Measurements from ENCODE around the gene PCDH18.
A peak's percentile ranks its signal among the peaks of the same experiment; 100 is the strongest.

The PCDH18 gene, protein sequence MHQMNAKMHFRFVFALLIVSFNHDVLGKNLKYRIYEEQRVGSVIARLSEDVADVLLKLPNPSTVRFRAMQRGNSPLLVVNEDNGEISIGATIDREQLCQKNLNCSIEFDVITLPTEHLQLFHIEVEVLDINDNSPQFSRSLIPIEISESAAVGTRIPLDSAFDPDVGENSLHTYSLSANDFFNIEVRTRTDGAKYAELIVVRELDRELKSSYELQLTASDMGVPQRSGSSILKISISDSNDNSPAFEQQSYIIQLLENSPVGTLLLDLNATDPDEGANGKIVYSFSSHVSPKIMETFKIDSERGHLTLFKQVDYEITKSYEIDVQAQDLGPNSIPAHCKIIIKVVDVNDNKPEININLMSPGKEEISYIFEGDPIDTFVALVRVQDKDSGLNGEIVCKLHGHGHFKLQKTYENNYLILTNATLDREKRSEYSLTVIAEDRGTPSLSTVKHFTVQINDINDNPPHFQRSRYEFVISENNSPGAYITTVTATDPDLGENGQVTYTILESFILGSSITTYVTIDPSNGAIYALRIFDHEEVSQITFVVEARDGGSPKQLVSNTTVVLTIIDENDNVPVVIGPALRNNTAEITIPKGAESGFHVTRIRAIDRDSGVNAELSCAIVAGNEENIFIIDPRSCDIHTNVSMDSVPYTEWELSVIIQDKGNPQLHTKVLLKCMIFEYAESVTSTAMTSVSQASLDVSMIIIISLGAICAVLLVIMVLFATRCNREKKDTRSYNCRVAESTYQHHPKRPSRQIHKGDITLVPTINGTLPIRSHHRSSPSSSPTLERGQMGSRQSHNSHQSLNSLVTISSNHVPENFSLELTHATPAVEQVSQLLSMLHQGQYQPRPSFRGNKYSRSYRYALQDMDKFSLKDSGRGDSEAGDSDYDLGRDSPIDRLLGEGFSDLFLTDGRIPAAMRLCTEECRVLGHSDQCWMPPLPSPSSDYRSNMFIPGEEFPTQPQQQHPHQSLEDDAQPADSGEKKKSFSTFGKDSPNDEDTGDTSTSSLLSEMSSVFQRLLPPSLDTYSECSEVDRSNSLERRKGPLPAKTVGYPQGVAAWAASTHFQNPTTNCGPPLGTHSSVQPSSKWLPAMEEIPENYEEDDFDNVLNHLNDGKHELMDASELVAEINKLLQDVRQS

DNA sequence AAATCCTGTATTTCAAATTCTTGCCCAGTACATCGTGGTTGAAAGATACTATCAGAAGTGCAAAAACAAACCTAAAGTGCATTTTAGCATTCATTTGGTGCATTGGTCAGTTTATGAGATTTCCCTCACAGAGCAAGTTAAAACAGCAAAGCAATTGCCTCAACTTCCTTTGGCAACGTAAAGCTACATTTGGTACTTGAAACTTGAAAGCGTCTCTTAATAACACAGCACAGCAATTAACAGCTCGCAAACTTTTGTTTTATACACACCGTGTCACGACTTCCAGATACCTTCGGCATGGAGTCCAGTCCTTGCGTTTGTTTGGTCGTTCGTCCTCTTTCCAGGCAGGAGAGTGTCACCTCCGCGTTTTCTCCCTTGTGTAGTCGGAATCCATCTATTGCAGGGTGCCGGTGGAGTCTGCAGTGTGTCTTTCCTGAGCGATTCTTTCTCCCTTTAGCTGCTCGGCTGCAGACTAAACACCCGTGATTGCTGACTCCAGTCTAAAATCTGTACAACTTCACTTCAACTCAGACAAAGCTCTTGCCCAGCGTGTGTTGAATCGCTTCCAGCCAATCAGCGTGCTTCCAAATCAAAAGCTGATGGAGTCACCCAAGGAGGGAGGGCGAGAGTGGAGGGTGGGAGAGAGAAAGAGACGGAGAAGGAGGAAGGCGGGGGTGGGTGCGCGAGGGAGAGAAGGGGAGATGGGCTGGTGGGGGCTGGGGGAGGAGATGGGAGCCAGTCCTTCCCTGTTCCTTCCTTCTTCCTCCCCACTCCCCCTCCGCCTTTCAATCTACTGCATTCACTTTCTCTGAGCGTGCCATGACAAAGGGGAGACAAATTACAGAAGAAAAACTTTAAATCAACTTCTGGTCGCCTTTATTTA, at the start of gene PCDH18:
Gene PCDH18, minus strand, starts transcription at position 509 of the 883 bp plus-strand sequence. Its CDS starts 406 bp downstream, at position 103.
- no peak for TF ChIP-seq CTCF (IDR thresholded peaks at IDR 0.05; ENCODE audit: low read depth, low read length)
- peak within 1 kb of the TSS; percentile 60 for H3K4me3 ChIP-seq (ENCODE audit: low read depth, low read length)
- DNase-seq (ENCODE audit: low read depth, low spot score): peak; percentile 97
- in situ Hi-C loops (cut with HindIII; ENCODE audit: low sequenced_read_pairs): no loop called here

- TF ChIP-seq CTCF (IDR thresholded peaks at IDR 0.05; ENCODE audit: low read depth, low read length): no peak
- no peak for DNase-seq (ENCODE audit: low read depth, low spot score)
- in situ Hi-C loops (cut with HindIII; ENCODE audit: low sequenced_read_pairs): no loop called here
- H3K4me3 ChIP-seq (ENCODE audit: low read depth, low read length): no peak overlapping the region
These were observed 44.2 kb upstream of the PCDH18 start for GRCh38 chr4:137576446-137576845.

DNA sequence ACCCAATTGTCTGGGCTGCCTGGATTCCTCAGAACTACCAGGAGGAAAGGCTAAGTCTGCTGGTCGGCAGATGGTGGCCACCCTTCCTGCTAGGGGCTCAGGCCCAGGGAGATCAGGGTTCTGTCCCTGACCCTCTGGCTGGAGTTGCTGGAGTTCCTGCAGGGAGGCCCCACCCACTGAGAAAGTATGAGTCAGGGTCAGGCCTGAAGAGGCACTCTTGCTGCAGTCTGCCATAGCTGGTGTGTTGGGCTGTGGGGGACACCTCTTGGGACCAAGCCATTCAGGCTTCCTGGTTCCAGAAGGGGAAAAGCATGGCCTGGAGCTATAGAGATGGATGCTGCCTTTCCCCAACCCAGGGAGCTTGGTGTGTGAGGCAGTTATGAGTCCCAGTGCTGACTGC, 40.4 kb upstream of the PCDH18 start:
- in situ Hi-C loops (cut with HindIII; ENCODE audit: low sequenced_read_pairs): no loop called here
- no peak for TF ChIP-seq CTCF (IDR thresholded peaks at IDR 0.05; ENCODE audit: low read depth, low read length)
- DNase-seq (ENCODE audit: low read depth, low spot score): no peak
- no peak overlapping the region for H3K4me3 ChIP-seq (ENCODE audit: low read depth, low read length)

- in situ Hi-C loops (cut with HindIII; ENCODE audit: low sequenced_read_pairs): no loop called here
These were observed 39.9 kb upstream of the PCDH18 start for GRCh38 chr4:137572163-137572562.

GRCh38 chr4:137559801-137560200, 27.5 kb upstream of the PCDH18 start:
- no peak overlapping the region for H3K4me3 ChIP-seq (ENCODE audit: low read depth, low read length)
- in situ Hi-C loops (cut with HindIII; ENCODE audit: low sequenced_read_pairs): no loop called here
- peak; percentile 10 for DNase-seq (ENCODE audit: low read depth, low spot score)
- TF ChIP-seq CTCF (IDR thresholded peaks at IDR 0.05; ENCODE audit: low read depth, low read length): no peak

More at GRCh38 chr4:137572163-137572562, 39.9 kb upstream of the PCDH18 start:
- H3K4me3 ChIP-seq (ENCODE audit: low read depth, low read length): no peak overlapping the region
- TF ChIP-seq CTCF (IDR thresholded peaks at IDR 0.05; ENCODE audit: low read depth, low read length): no peak
- DNase-seq (ENCODE audit: low read depth, low spot score): no peak

Measured in astrocyte of the spinal cord (primary cell).